Activated T-helper 1 cell treated with anti-CD3 and anti-CD28 coated beads, Interleukin-12 subunit alpha, Interleukin-12 subunit beta, Interleukin-2, Interleukin-4 antibody, amounts not matched to agents 30 ng/mL and 10 ng/mL and 1 ng/mL, durations not matched to agents 14 hours and 24 hours and 36 hours (primary cell): ENCODE measurements around the gene DNASE2. TPM values are rescaled to one million over a fixed set of nuclear protein-coding genes. Genes with fewer than 3 reads are reported as not detected.

ENCODE experiments used
- DNase-seq: peaks from one replicate; pipeline ENCODE4 v3.0.0; 2021; ENCODE audit warnings: low spot score
- H3K27ac Mint-ChIP-seq: one replicate; pipeline ENCODE4 v1.8.0; 2021; ENCODE audit warnings: mild to moderate bottlenecking, mixed read lengths
- H3K27me3 Mint-ChIP-seq: one replicate; pipeline ENCODE4 v1.8.0; 2022; ENCODE audit warnings: mild to moderate bottlenecking, moderate library complexity, mixed read lengths; ENCODE audit not compliant: insufficient read depth
- H3K36me3 Mint-ChIP-seq: one replicate; pipeline ENCODE4 v1.8.0; 2021; ENCODE audit warnings: low read depth, mixed read lengths
- H3K4me1 Mint-ChIP-seq: one replicate; pipeline ENCODE4 v1.8.0; 2021; ENCODE audit warnings: low read depth, mixed read lengths
- H3K4me3 Mint-ChIP-seq: one replicate; pipeline ENCODE4 v1.8.0; 2021; ENCODE audit warnings: mild to moderate bottlenecking, moderate library complexity, mixed read lengths
- H3K9me3 Mint-ChIP-seq: one replicate; pipeline ENCODE4 v1.8.0; 2021; ENCODE audit warnings: mixed read lengths
- intact Hi-C: fragments of 100-400 bp; cut with micrococcal nuclease; formaldehyde crosslinking; loops from one replicate; pipeline ENCODE4 v1.15.1; 2024
- total RNA-seq: library from RNA; stranded (reverse); gene quantifications from 2 replicates; pipeline ENCODE4 v1.2.3, GENCODE V29; 2022

DNASE2 gene
- total RNA-seq, 1 donor from 2014 or later: 22.9 TPM

DNA sequence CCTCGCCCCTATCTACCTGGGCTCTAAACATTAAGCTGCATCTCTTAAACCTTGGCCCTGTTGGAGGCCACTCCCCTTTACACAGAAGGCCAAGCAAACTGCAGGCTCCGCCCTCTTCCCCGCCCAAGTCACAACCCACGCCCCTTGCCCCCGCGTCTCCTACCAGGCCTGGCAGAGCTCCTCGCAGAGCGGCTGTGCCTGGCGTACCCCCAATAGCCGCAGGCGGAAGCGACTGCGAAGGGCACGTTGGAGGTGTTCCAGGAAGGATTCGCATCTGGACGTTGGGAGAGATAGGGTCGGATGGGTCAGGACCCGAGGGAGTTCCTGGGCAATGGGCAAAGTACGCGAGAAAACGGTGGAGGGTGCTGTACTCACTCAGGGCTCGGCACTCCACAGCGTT is 52.8 kb downstream of the DNASE2 start:
- Mint-ChIP-seq H3K4me3 (no peak overlapping the region), H3K9me3 (no peaks in the 10 kb centered on the region), H3K36me3 (no peaks in the 10 kb centered on the region), H3K27me3 (peaks cover 44% of the 10 kb centered on the region), H3K4me1 (peaks cover 16% of the 10 kb centered on the region), H3K27ac (no peak overlapping the region)
- DNase-seq: no peak
- intact Hi-C loops: no loop called here

- DNase-seq: no peak
- Mint-ChIP-seq H3K36me3 (no peaks in the 10 kb centered on the region), H3K27ac (no peak overlapping the region)
Observed at GRCh38 chr19:12825254-12826131, 55.8 kb downstream of the DNASE2 start.

More at GRCh38 chr19:12825254-12826131, 55.8 kb downstream of the DNASE2 start:
- intact Hi-C loops: no loop called here
- Mint-ChIP-seq H3K9me3 (no peaks in the 10 kb centered on the region), H3K4me3 (peak overlapping the region; percentile 31), H3K27me3 (peaks cover 26% of the 10 kb centered on the region), H3K4me1 (peaks cover 11% of the 10 kb centered on the region)

Other genes with a start within 250 kb of the DNASE2 start
- 132 and 143 TPM in 2 replicates for gene MAN2B1, start 214.7 kb downstream of the DNASE2 start, total RNA-seq
- gene WDR83, start 214.6 kb downstream of the DNASE2 start, total RNA-seq: 25.6 and 27.1 TPM in 2 replicates
- 144 and 147 TPM in 2 replicates for gene DHPS, start 199.6 kb downstream of the DNASE2 start, total RNA-seq
- 0.73 TPM in 1 of 2 replicates, not detected in the other for gene GNG14, start 193.5 kb downstream of the DNASE2 start, total RNA-seq
- 11.8 and 12.2 TPM in 2 replicates for gene FBXW9, start 184.8 kb downstream of the DNASE2 start, total RNA-seq
- 152 and 153 TPM in 2 replicates for gene TNPO2, start 157.5 kb downstream of the DNASE2 start, total RNA-seq
- 231 and 239 TPM in 2 replicates for gene TRIR, start 146.8 kb downstream of the DNASE2 start, total RNA-seq
- gene GET3, start 144.0 kb downstream of the DNASE2 start, total RNA-seq: 68.0 and 70.9 TPM in 2 replicates
- 0.12 TPM in 1 of 2 replicates, not detected in the other for gene BEST2, start 129.7 kb downstream of the DNASE2 start, total RNA-seq
- gene HOOK2, start 105.9 kb downstream of the DNASE2 start, total RNA-seq: 13.3 and 15.7 TPM in 2 replicates
- 311 and 312 TPM in 2 replicates for gene JUNB, start 90.0 kb downstream of the DNASE2 start, total RNA-seq
- 277 and 280 TPM in 2 replicates for gene PRDX2, start 79.6 kb downstream of the DNASE2 start, total RNA-seq
- 28.0 and 28.1 TPM in 2 replicates for gene THSD8, start 79.4 kb downstream of the DNASE2 start, total RNA-seq
- 36.1 and 37.5 TPM in 2 replicates for gene RNASEH2A, start 74.9 kb downstream of the DNASE2 start, total RNA-seq
- gene RTBDN, start 46.9 kb downstream of the DNASE2 start, total RNA-seq: not detected in 2 replicates
- gene MAST1, start 42.9 kb downstream of the DNASE2 start, total RNA-seq: 1.4 and 1.7 TPM in 2 replicates
- gene KLF1, start 5.8 kb upstream of the DNASE2 start, total RNA-seq: 0.80 and 1.3 TPM in 2 replicates
- 65.9 and 68.8 TPM in 2 replicates for gene GCDH, start 9.7 kb upstream of the DNASE2 start, total RNA-seq
- gene SYCE2, start 37.8 kb upstream of the DNASE2 start, total RNA-seq: 1.9 and 4.1 TPM in 2 replicates
- gene FARSA, start 52.3 kb upstream of the DNASE2 start, total RNA-seq: 217 and 220 TPM in 2 replicates
- 913 and 933 TPM in 2 replicates for gene CALR, start 57.2 kb upstream of the DNASE2 start, total RNA-seq
- gene RAD23A, start 64.4 kb upstream of the DNASE2 start, total RNA-seq: 197 and 202 TPM in 2 replicates
- gene GADD45GIP1, start 75.8 kb upstream of the DNASE2 start, total RNA-seq: 32.1 and 33.2 TPM in 2 replicates
- gene DAND5, start 88.1 kb upstream of the DNASE2 start, total RNA-seq: 0.10 TPM in 2 replicates
- gene NFIX, start 114.0 kb upstream of the DNASE2 start, total RNA-seq: 4.5 and 8.0 TPM in 2 replicates
- 2.4 and 2.5 TPM in 2 replicates for gene LYL1, start 221.4 kb upstream of the DNASE2 start, total RNA-seq
- gene TRMT1, start 235.3 kb upstream of the DNASE2 start, total RNA-seq: 154 and 157 TPM in 2 replicates
- 124 TPM in 2 replicates for gene NACC1, start 236.8 kb upstream of the DNASE2 start, total RNA-seq